ENCODE data around the gene CYP1A1. TPM values are rescaled to one million over a fixed set of nuclear protein-coding genes. Genes with fewer than 3 reads are reported as not detected.

CYP1A1 gene
- total and polyA plus RNA-seq, 9 of the 15 experiments (the other 6 are each of a cell fraction or from before 2014, with no cell fraction given) = 0.04 to 0.13 (median 0.05) TPM; not detected in 5

- no peak for TF ChIP-seq NR0B1 (IDR thresholded peaks at IDR 0.05; ENCODE audit: partially characterized antibody)
These were observed 7.5 kb upstream of the CYP1A1 start (continued) for GRCh38 chr15:74732846-74733245.

GRCh38 chr15:74730619-74731316 lies 5.4 kb upstream of the CYP1A1 start:
- Histone ChIP-seq H3K27ac (ENCODE audit: extremely low read depth, low read depth, low read length) (no peak overlapping the region), H3K4me2 (ENCODE audit: insufficient read depth, low read length) (no peak overlapping the region), H4K20me1 (replicated peaks; ENCODE audit: control insufficient read depth, insufficient read depth, low read length) (no peaks in the 10 kb centered on the region), H3K4me1 (replicated peaks in 1 of 2; ENCODE audit: control insufficient read depth in 2 of 2, insufficient read depth in 2 of 2, low read length in 2 of 2) (peaks cover 5 to 10% of the 10 kb centered on the region in 2 experiments; a peak in 2 of 5 replicates), H2AFZ (ENCODE audit: low read depth, low read length) (no peak overlapping the region), H3K36me3 (ENCODE audit: control insufficient read depth, insufficient read depth, low read length) (no peaks in the 10 kb centered on the region), H3K9me1 (ENCODE audit: control insufficient read depth, insufficient read depth, low read length) (no peaks in the 10 kb centered on the region), H3K4me3 (no peak overlapping the region), H3K9me3 (replicated peaks; ENCODE audit: control insufficient read depth, insufficient read depth, low read depth, low read length) (no peaks in the 10 kb centered on the region), H3K79me2 (ENCODE audit: control insufficient read depth, insufficient read depth, low read length) (no peaks in the 10 kb centered on the region), H3K9ac (ENCODE audit: insufficient read depth in 1 of 2, low read depth in 2 of 2, low read length in 2 of 2) (no peak overlapping the region), H3K27me3 (ENCODE audit: control insufficient read depth in 2 of 2, insufficient read depth in 2 of 2, low read length in 2 of 2) (peaks cover 54 to 69% of the 10 kb centered on the region in 2 experiments)
- no peak for DNase-seq (ENCODE audit: extremely low read depth in 1 of 4, low spot score in 3 of 4)
- CTCF ChIA-PET (ENCODE audit: low intra/inter-chr PET ratio) = no interaction called here
- intact Hi-C loops (cut with micrococcal nuclease) = no loop called here
- no TSS peak for BruUV-seq (replicated peaks)
- POLR2A ChIA-PET = interaction anchor here (0.6 kb wide), 1 partner anchor 146 kb away, joined by 3 read pairs; no protein-coding TSS in a partner anchor
- ATAC-seq = no peak
- TF ChIP-seq OTX1 (CRISPR knock-in tag; IDR thresholded peaks at IDR 0.05) = no peak
- TF ChIP-seq EZH2 (IDR thresholded peaks at IDR 0.05; ENCODE audit: borderline replicate concordance, low read depth, low read length) = no peak
- TF ChIP-seq HNRNPLL (IDR thresholded peaks at IDR 0.05; ENCODE audit: low read depth, low read length, poor library complexity, severe bottlenecking) = no peak
- no peak for TF ChIP-seq TOE1 (IDR thresholded peaks at IDR 0.05; ENCODE audit: borderline replicate concordance)
- no peak for TF ChIP-seq TOE1 (CRISPR knock-in tag; IDR thresholded peaks at IDR 0.05; ENCODE audit: borderline replicate concordance, low read depth)
- TF ChIP-seq CHD4 (IDR thresholded peaks at IDR 0.05; ENCODE audit: insufficient read depth, insufficient replicate concordance, low read depth, low read length, poor library complexity, severe bottlenecking) = no peak
- TF ChIP-seq, protein P1, sequence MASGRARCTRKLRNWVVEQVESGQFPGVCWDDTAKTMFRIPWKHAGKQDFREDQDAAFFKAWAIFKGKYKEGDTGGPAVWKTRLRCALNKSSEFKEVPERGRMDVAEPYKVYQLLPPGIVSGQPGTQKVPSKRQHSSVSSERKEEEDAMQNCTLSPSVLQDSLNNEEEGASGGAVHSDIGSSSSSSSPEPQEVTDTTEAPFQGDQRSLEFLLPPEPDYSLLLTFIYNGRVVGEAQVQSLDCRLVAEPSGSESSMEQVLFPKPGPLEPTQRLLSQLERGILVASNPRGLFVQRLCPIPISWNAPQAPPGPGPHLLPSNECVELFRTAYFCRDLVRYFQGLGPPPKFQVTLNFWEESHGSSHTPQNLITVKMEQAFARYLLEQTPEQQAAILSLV (tag; IDR thresholded peaks at IDR 0.05) = no peak
- TF ChIP-seq MIER1 (IDR thresholded peaks at IDR 0.05; ENCODE audit: low read depth) = no peak
- TF ChIP-seq RB1 (IDR thresholded peaks at IDR 0.05; ENCODE audit: low read depth) = no peak
- no peak for TF ChIP-seq EGR1 (conservative IDR thresholded peaks at IDR 0.05)
- TF ChIP-seq, protein P2, sequence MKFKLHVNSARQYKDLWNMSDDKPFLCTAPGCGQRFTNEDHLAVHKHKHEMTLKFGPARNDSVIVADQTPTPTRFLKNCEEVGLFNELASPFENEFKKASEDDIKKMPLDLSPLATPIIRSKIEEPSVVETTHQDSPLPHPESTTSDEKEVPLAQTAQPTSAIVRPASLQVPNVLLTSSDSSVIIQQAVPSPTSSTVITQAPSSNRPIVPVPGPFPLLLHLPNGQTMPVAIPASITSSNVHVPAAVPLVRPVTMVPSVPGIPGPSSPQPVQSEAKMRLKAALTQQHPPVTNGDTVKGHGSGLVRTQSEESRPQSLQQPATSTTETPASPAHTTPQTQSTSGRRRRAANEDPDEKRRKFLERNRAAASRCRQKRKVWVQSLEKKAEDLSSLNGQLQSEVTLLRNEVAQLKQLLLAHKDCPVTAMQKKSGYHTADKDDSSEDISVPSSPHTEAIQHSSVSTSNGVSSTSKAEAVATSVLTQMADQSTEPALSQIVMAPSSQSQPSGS (CRISPR knock-in tag; IDR thresholded peaks at IDR 0.05) = no peak
- no peak for TF ChIP-seq CCAR2 (IDR thresholded peaks at IDR 0.05; ENCODE audit: low read depth, low read length)
- TF ChIP-seq SIX5 (IDR thresholded peaks at IDR 0.05; ENCODE audit: borderline replicate concordance in 1 of 2, insufficient read depth in 1 of 2, low read depth in 1 of 2, low read length in 2 of 2) = no peak
- no peak for FAIRE-seq
- WGBS (ENCODE audit: insufficient coverage, low coverage, missing lambda C conversion rate) = 5% methylated on average over 7 of the region's 7 CpGs
- in situ Hi-C loops (cut with MboI) = no loop called here
